ENCODE results near the gene KCNJ13.
"Not testable (repeated sequence)": the region's sequence is repeated elsewhere in the genome, so short reads cannot be mapped to it uniquely, and the experiment has no call there.

DNA sequence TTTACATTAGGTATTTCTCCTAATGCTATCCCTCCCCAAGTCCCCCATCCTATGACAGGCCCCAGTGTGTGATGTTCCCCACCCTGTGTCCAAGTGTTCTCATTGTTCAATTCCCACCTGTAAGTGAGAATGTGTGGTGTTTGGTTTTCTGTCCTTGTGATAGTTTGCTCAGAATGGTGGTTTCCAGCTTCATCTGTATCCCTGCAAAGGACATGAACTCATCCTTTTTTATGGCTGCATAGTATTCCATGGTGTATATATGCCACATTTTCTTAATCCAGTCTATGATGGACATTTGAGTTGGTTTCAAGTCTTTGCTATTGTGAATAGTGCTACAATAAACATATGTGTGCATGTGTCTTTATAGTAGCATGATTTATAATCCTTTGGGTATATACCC, 56.3 kb downstream of the KCNJ13 start:
- TF ChIP-seq, protein P1, sequence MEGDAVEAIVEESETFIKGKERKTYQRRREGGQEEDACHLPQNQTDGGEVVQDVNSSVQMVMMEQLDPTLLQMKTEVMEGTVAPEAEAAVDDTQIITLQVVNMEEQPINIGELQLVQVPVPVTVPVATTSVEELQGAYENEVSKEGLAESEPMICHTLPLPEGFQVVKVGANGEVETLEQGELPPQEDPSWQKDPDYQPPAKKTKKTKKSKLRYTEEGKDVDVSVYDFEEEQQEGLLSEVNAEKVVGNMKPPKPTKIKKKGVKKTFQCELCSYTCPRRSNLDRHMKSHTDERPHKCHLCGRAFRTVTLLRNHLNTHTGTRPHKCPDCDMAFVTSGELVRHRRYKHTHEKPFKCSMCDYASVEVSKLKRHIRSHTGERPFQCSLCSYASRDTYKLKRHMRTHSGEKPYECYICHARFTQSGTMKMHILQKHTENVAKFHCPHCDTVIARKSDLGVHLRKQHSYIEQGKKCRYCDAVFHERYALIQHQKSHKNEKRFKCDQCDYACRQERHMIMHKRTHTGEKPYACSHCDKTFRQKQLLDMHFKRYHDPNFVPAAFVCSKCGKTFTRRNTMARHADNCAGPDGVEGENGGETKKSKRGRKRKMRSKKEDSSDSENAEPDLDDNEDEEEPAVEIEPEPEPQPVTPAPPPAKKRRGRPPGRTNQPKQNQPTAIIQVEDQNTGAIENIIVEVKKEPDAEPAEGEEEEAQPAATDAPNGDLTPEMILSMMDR (IDR thresholded peaks at IDR 0.05) = not testable (repeated sequence)
- not testable (repeated sequence) for TF ChIP-seq POLR2A (IDR thresholded peaks at IDR 0.05)
